Measurements from ENCODE around the gene CRISPLD2.

CRISPLD2 gene

GRCh38 chr16:84886497-84887090 lies 66.8 kb downstream of the CRISPLD2 start:
- no peak for DNase-seq

- no peak for DNase-seq
Observed at GRCh38 chr16:84887207-84887606, 67.4 kb downstream of the CRISPLD2 start.

GRCh38 chr16:84888450-84888849 lies 68.7 kb downstream of the CRISPLD2 start:
- DNase-seq = no peak

DNA sequence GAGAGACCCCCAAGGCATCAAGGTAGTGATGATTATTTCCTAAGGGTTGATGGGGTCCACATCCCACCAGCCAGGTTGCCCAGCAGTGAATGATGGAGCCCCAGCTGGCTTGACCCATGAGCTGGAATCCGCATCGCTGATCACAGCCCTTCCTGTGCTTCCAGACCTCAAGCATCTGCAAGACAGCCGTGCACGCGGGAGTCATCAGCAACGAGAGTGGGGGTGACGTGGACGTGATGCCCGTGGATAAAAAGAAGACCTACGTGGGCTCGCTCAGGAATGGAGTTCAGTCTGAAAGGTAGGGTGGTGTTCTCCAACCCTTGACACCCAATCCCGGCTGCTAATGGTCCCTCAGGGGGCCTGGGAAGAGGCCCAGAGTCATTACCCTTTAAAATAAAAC lies 69.3 kb downstream of the CRISPLD2 start:
- DNase-seq = no peak

DNA sequence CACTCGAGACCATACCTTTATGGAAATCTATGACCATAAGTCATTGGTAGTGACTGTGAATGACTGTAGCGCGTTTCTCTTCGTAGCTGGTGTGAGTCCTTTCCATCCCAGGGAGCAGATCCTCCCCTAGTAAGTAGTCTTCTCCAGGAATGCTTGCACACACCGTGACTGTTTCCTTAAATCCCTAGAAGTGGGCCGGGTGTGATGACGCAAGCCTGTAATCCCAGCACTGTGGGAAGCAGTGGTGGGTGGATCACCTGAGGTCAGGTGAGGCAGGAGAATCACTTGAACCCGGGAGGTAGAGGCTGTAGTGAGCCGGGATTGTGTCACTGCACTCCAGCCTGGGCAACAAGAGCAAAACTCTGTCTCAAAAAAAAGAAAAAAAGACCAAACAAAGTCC lies 70.6 kb downstream of the CRISPLD2 start:
- DNase-seq = no peak

DNA sequence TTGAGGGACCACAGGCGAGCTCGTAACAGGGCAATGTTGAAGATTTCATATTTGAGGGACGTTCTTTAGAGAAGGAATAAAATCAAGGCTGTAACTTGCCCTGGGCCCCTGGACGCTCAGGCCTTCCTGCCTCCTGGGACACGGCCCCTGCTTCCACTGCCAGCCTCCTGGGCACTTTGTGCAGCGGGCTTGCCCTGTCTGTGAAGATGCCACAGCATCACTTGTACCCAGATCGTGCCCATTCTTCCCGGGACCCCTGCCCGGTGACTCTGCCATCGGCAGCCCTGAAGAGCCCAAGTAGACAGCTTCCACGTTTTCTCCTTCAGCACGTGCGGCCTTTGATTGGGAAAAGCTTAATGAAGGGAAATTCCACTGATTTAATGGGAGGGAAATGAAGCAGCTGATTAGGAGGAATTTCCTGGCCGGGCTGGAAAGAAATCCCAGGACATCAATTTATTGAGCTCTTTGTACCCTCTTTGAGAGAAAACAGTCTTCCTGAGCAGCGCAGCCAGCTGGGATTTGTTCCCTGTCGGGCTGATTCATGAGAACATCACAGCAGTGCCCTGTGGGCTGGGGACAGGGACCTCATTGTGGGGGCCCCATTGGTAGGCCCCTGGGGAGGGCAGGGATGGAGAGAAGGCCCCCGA lies 71.5 kb downstream of the CRISPLD2 start:
- DNase-seq = no peak

DNA sequence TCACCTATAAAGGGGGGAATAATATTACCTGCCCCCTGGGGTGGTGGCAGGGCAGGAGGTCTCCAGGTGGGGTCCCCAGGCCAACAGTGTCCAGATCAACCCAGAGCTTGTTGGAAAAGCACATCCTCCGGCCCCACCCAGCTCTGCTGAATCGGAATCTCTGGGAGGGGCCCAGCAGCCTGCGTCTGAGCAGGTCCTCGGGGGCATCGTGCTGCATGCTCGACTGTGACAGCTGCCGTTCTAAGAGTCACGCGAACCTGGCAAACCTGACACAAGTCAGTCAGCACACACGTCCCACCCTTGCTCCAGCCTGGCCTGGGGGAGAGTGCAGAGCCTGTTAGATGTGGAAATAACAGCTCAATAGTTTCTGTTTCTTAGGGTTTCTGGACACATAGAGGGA lies 72.3 kb downstream of the CRISPLD2 start:
- no peak for DNase-seq

GRCh38 chr16:84893467-84893848 lies 73.7 kb downstream of the CRISPLD2 start:
- no peak for DNase-seq

- no peak for DNase-seq
Observed at GRCh38 chr16:84893849-84894599, 74.2 kb downstream of the CRISPLD2 start.

- no peak for DNase-seq
Observed at GRCh38 chr16:84895016-84895415, 75.2 kb downstream of the CRISPLD2 start.

DNA sequence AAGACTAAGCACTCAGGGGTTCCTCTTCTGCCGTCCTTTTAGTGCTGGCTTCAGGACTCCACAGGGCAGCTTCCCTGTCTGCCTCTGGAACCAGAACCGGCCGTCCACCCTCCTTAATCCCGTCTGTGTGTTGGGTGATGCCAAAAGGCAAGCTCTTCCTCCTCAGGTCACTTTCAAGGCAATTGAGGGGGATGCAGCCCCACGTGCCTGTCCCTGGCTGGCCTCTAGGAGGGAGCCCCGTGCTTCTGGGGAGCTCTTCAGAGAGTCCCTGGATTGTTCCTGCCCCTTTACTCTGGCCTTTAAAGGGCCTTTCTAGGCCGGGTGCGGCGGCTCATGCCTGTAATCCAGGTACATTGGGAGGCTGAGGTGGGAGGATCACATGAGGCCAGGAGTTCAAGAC lies 77.1 kb downstream of the CRISPLD2 start:
- no peak for DNase-seq

DNA sequence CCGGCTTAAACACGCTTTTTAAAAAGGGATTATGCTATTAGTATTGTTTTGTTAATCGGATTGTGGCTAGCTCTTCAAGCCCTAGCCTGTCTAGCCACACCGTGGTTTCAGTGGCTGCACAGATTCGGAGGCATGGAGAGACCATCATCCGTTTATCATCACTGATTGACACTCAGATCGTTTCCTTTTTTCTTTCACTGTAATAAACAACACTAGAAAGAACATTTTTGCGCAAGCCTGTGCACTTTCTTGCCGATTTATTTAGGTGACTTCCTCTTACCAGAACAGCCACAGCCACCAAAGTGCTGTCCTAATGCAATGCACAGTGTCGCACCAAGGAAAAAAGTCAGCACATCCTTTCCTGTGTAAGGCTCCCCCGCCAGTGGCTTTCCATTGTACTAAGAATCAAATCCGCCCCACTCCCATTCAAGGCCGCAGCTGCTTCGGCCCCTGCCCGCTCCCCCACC lies 78.2 kb downstream of the CRISPLD2 start:
- DNase-seq = no peak

DNA sequence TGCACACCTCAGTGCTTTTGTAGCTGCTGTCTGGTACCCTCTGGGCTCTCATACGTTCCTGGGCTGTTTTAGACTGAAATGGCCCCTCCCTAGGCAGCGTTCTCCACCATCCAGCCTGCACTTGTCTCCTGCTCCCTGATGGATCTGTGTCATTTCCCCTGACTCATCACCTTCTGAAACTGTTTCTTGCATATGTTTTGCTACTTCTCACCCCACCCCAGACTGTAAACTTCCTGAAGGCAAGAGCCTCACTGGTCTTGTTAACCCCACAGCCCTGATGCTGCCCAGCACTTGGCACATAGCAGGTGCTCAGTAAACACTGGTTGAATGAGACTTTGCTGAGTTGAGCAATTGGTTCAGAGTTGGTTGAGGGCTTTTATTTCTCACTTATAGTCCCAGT lies 78.7 kb downstream of the CRISPLD2 start:
- DNase-seq = no peak

DNA sequence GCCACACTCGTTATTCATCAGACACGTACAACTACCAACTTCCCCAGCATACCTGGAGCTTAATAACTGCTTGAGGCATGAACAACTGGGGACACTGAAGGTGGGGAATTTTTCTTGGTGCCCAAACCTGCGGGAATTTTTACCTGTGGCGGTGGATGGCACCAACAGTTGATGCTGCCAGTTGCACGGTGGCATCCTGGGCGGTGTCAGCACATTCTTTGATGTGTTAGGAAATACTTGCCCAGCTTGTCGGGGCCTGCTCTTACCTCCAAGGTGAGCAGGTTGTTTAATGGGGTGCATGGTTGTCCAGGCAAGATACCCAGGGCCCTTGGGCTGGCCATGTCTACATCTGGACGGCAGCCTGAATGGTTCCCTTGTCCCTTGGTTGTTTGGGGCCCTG lies 79.6 kb downstream of the CRISPLD2 start:
- no peak for DNase-seq

- DNase-seq = no peak
Observed at GRCh38 chr16:84905965-84906460, 86.2 kb downstream of the CRISPLD2 start.

DNA sequence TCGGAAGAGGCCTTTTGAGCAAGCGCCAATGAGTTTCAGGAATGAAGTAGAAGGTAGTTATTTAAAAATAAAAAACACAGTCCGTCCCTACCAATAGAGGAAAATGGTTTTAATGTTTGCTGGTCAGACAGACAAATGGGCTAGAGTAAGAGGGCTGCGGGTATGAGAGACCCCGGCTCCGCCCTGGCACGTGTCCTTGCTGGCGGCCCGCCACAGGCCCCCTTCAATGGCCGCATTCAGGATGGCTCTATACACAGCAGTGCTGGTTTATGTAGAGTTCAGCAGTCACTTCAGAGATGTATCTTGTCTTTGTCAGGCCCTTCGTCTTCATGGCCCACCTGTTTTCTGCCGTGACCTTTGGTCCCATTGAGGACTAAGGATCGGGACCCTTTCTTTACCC lies 87.3 kb downstream of the CRISPLD2 start:
- no peak for DNase-seq

DNA sequence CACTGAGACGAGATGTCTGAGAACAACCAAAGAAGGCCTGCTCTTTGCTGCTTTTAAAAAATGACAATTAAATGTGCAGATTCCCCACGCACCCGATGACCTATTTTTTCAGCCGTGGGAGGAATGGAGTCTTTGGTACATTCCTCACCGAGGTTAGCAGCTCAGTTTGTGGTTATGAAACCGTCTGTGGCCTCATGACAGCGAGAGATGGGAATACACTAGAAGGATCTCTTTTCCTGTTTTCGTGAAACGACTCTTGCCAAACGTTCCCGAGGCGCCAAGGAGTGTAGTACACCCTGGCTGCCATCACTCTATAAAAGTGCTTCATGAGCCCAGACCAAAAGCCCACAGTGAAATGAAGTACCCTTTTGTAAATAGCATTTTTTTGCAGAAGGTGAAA lies 87.8 kb downstream of the CRISPLD2 start:
- no peak for DNase-seq

DNA sequence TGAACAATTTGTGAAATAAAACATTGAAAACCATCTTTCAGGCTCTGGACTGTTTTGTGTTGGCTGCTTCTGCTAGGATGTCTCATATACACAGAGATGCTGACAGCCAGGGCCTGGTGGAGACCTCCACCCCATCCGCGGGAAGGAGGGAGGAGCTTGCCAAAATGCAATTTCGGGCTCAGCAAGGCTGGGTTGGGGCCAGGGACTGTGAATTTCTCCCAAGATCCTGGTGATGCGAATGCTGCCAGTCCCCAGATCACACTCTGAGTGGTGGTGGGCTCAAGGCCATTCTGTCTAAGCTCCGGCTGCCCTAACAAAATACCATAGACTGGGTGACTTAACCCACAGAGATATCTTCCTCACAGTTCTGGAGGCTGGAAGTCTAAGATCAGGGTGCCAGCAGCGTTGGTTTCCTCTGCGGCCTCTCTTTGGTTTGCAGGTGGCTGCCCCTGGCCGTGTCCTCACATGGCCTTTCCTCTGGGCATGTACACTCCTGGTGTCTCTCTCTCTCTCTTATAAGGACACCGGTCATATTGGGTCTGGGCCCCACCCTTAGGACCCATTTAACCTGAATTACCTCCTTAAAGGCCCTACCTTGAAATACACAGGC lies 89.8 kb downstream of the CRISPLD2 start:
- DNase-seq = no peak

- DNase-seq = no peak
Observed at GRCh38 chr16:84911486-84912216, 91.9 kb downstream of the CRISPLD2 start.

DNA sequence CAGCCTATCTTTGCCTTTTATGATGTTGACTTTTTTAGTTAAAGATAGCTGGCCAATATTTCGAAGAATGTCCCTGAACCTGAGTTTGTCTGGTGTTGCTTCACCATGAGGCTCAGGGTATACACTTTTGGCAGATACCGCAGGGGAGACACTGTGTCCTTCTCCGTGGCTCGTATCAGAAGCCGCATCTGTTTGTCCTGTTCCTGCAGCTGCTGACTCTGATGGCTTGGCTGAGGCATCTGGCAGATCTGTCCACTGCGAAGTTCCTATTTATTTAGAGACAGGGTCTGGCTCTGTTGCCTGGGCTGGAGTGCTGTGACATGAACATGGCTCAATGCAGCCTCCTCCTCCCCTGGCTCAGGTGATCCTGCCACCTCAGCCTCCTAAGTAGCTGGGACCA lies 93.5 kb downstream of the CRISPLD2 start:
- no peak for DNase-seq

GRCh38 chr16:84914273-84914672 lies 94.5 kb downstream of the CRISPLD2 start:
- no peak for DNase-seq

GRCh38 chr16:84916178-84916577 lies 96.4 kb downstream of the CRISPLD2 start:
- no peak for DNase-seq

DNA sequence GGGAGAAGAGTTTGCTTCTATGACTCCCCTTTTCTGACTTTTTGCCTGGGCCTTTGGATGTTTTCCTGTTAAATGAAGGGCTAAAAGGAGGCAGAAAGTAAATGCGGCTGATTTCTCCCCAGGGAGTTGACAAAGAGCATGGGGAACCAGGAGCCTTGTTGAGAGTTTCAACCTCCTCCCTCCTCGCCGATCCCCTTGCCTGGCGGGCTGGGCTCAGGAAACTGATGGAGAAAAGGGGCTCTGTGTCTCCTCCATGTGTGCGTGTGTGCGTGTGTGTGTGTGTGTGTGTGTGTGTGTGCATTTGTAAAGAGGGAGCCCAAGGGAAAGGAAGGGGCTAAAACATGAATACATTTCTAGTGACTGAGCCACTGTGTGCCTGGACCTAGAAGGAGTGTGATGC lies 97.1 kb downstream of the CRISPLD2 start:
- DNase-seq = no peak

Data from stimulated activated CD4-positive, alpha-beta T cell treated with anti-CD3 and anti-CD28 coated beads, Interleukin-4, amount 100 ng/mL, for 24 hours (primary cell).